ENCODE data around the gene LONP2. TPM values are rescaled to one million over a fixed set of nuclear protein-coding genes. Genes with fewer than 3 reads are reported as not detected.

The LONP2 gene
- polyA plus RNA-seq, 2 of the 4 experiments (the other 2 are of a cell fraction), result 27.8 to 51.3 TPM

DNA sequence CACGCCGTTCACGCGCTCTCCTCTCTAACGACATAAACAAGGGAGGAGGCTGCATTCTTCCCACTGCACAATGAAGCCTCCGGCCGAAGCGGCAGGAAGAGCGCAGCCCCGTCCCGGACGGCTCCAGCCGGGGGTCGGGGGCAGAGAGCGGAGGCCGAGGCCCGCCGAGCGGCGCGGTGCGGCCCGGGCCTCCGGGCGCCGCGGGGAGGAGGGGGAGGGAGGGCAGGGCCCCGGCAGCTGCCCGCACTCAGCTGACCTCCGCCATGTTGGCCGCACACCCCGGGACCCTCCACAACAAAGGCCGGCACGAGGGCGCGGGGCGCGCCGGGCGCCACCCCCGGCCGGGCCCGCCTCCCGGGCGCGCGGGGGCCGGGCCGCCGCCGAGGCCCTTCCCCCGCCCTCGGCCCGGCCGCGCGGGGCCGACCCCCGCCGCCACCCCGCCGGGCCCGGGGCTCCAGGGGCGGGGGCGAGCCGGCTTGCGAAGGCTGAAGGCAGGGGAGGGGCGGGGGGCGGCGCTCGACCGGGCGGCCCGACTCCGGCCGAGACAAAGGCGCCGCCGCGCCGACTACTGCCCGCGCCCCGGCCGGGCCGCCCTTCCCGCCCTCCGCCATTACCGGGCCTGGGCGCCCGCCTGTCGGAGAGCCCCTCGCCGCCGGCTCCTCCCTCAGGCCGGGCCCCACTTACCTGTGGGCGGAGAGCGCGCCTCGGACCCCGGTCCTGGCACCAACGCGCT lies 140.6 kb downstream of the LONP2 start (continued):
- TF ChIP-seq, protein P1, sequence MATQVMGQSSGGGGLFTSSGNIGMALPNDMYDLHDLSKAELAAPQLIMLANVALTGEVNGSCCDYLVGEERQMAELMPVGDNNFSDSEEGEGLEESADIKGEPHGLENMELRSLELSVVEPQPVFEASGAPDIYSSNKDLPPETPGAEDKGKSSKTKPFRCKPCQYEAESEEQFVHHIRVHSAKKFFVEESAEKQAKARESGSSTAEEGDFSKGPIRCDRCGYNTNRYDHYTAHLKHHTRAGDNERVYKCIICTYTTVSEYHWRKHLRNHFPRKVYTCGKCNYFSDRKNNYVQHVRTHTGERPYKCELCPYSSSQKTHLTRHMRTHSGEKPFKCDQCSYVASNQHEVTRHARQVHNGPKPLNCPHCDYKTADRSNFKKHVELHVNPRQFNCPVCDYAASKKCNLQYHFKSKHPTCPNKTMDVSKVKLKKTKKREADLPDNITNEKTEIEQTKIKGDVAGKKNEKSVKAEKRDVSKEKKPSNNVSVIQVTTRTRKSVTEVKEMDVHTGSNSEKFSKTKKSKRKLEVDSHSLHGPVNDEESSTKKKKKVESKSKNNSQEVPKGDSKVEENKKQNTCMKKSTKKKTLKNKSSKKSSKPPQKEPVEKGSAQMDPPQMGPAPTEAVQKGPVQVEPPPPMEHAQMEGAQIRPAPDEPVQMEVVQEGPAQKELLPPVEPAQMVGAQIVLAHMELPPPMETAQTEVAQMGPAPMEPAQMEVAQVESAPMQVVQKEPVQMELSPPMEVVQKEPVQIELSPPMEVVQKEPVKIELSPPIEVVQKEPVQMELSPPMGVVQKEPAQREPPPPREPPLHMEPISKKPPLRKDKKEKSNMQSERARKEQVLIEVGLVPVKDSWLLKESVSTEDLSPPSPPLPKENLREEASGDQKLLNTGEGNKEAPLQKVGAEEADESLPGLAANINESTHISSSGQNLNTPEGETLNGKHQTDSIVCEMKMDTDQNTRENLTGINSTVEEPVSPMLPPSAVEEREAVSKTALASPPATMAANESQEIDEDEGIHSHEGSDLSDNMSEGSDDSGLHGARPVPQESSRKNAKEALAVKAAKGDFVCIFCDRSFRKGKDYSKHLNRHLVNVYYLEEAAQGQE (IDR thresholded peaks at IDR 0.05), result no peak
- TF ChIP-seq, protein P2, sequence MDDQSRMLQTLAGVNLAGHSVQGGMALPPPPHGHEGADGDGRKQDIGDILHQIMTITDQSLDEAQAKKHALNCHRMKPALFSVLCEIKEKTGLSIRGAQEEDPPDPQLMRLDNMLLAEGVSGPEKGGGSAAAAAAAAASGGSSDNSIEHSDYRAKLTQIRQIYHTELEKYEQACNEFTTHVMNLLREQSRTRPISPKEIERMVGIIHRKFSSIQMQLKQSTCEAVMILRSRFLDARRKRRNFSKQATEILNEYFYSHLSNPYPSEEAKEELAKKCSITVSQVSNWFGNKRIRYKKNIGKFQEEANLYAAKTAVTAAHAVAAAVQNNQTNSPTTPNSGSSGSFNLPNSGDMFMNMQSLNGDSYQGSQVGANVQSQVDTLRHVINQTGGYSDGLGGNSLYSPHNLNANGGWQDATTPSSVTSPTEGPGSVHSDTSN (IDR thresholded peaks at IDR 0.05), result 0 out of 2 replicates have a peak, but pooled peaks have one; percentile 16
- TF ChIP-seq CHD4 (IDR thresholded peaks at IDR 0.05; ENCODE audit: borderline replicate concordance) (no peak), JUN (IDR thresholded peaks at IDR 0.05) (peak in 1 of 2 experiments; percentile 74; a peak in 2 of 5 replicates)

GRCh38 chr16:48385253-48386150 lies 141.4 kb downstream of the LONP2 start, which contains the start of gene SIAH1:
TSS of gene SIAH1 (minus strand) at chr16:48385413. CDS start at chr16:48362428, 22,985 bp downstream.
- POLR2A ChIA-PET, result interaction anchor here (0.6 to 4.0 kb wide), 17 partner anchors 9 to 238 kb away, joined by 3 to 55 read pairs (median 4); no protein-coding TSS in a partner anchor
- FAIRE-seq (no peak), ATAC-seq (peak; percentile 75 to 77), DNase-seq (ENCODE audit: low read depth in 1 of 2, low spot score in 1 of 2) (peak; percentile 76 to 82)
- TF ChIP-seq EHF (CRISPR knock-in tag; IDR thresholded peaks at IDR 0.05) (0 out of 2 replicates have a peak, but pooled peaks have one; percentile 21), RAD21 (conservative IDR thresholded peaks at IDR 0.05 in 1 of 2, IDR thresholded peaks at IDR 0.05 in 1 of 2) (peak in 1 of 2 experiments; percentile 33; a peak in 3 of 5 replicates), EHMT2 (IDR thresholded peaks at IDR 0.05; ENCODE audit: low read depth) (no peak), CBX2 (IDR thresholded peaks at IDR 0.05; ENCODE audit: borderline replicate concordance, low read depth) (no peak), JUN (IDR thresholded peaks at IDR 0.05) (peak; percentile 72 to 88; a peak in 4 of 5 replicates), PHF8 (IDR thresholded peaks at IDR 0.05; ENCODE audit: borderline replicate concordance, low read depth) (peak; percentile 56), SMC3 (IDR thresholded peaks at IDR 0.05) (peak; percentile 24; the same call in 1 of the 3 replicates), CHD4 (IDR thresholded peaks at IDR 0.05; ENCODE audit: borderline replicate concordance) (no peak), E2F6 (IDR thresholded peaks at IDR 0.05; ENCODE audit: borderline replicate concordance, low read depth) (peak; percentile 14; the same call in 1 of the 2 replicates), HEYL (CRISPR knock-in tag; IDR thresholded peaks at IDR 0.05) (no peak), HOXB13 (CRISPR knock-in tag; IDR thresholded peaks at IDR 0.05; ENCODE audit: low read depth) (no peak), ZNF302 (CRISPR knock-in tag; IDR thresholded peaks at IDR 0.05) (no peak), KDM1A (IDR thresholded peaks at IDR 0.05; ENCODE audit: low read depth) (no peak), POLR2A (IDR thresholded peaks at IDR 0.05; ENCODE audit: low read length) (peak; percentile 93), MYC (IDR thresholded peaks at IDR 0.05; ENCODE audit: borderline replicate concordance, low read length) (peak; percentile 13; the same call in 1 of the 2 replicates), NFE2L2 (conservative IDR thresholded peaks at IDR 0.05; ENCODE audit: low read length) (no peak), HOXB5 (CRISPR knock-in tag; IDR thresholded peaks at IDR 0.05) (peak; percentile 54; the same call in 1 of the 2 replicates), MAX (IDR thresholded peaks at IDR 0.05) (peak; percentile 64)
- Histone ChIP-seq H3K4me3 (peak within 1 kb of the TSS; percentile 60), H3K4me2 (peak within 1 kb of the TSS; percentile 85), H3K4me1 (peaks cover 21% of the 10 kb centered on the region), H3K9me3 (no peaks in the 10 kb centered on the region), H3K27ac (peak within 1 kb of the TSS; percentile 99)
- WGBS (ENCODE audit: missing lambda C conversion rate), result 0% methylated on average over 33 of the region's 105 CpGs
- CTCF ChIA-PET, result interaction anchor here (0.6 to 1.3 kb wide), 6 partner anchors 19 to 238 kb away, joined by 3 to 5 read pairs (median 3); no protein-coding TSS in a partner anchor
